GM10266 (cell line): ENCODE data around the gene PTPRN2.

Experiments used
- DNase-seq: peaks from one replicate; pipeline ENCODE4 v3.0.0; 2012; ENCODE audit errors: extremely low spot score
- CTCF ChIP-seq: IDR thresholded peaks from 2 replicates; pipeline ENCODE4 v1.5.1; 2012; ENCODE audit warnings: mild to moderate bottlenecking, low read depth; ENCODE audit not compliant: control insufficient read depth, insufficient read depth; ENCODE audit errors: missing control alignments

PTPRN2 gene

DNA sequence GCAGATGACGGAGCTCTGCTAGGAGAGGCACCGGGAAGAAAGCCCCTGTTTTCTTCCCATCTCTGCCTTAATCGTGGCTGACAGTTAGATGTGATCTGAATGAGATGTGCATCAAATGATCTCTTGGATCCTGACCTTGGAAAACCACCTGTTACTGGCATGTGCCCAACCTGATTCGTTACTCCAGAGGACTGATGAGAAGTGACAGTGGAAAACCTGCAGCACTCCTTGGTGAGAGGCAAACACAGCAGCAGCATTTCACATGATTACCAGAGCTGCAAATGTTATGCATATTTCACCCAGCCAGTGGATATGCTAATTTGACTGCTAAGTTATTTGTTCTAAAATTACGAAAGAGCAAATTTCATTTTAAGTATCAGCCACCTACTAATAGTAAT, 95.3 kb downstream of the PTPRN2 start:
- TF ChIP-seq CTCF: no peak
- no peak for DNase-seq

- TF ChIP-seq CTCF: no peak
- no peak for DNase-seq
Measured at GRCh38 chr7:158491094-158491493, 96.5 kb downstream of the PTPRN2 start.

DNA sequence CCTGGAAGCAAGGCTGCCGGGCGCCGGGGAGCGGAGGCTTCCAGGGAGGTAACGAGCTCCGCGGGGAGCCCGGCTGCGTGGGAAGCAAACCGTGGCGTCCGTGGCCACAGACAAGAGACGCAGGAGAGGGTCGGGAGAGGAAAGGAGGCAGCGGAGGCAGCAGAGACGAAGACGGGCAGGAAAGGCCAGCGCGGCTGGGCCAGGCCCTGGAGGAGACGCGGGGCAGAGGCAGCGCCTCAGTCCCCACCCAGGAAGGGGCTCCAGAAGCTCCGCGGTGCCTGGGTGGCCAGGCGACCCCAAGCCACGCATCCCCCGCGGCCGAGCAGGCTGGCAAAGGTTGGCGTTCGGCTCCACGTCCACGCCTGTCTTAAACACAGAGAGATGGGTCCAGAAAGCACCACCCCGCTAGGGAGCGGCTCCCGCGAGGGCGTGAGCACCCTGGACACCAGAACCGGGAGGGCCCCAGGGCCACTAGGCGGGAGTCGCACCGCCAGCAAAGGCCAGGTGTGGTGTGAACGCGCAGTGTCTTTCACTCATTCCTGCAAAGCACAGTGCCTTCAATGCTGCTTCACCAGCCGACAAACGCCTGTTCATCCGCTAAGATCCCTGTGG, 97.3 kb downstream of the PTPRN2 start:
- no peak for TF ChIP-seq CTCF
- DNase-seq: no peak

GRCh38 chr7:158489462-158490155, 98.0 kb downstream of the PTPRN2 start:
- no peak for TF ChIP-seq CTCF
- DNase-seq: no peak

- no peak for TF ChIP-seq CTCF
- DNase-seq: no peak
Measured at GRCh38 chr7:158488181-158488971, 99.2 kb downstream of the PTPRN2 start.

DNA sequence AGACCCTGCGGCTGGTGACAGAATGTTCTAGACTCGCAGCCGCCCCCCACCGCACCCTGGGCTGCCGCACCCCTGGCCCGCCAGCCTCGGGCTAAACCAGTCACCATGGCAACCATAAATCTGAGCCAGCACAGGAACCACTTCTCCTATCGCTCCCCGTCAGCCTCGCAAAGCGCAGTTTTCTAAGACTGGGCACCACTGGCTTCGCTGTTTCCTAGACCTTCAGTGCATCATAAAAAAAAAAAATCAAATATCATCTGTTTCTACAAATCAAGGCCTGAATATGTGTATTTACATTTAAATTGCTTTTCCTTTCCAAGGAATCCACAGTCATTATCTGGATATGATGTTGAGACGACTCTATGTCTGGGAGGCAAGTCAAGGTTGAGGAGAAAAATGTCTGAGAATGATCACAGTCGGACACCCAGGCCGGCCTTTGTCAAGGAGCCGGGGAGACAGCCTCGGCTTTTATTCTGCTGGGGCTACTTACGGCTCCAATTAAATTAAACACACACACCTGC, 99.9 kb downstream of the PTPRN2 start:
- TF ChIP-seq CTCF: no peak
- DNase-seq: no peak
